ENCODE measurements around the gene CCDC141.

Gene CCDC141

GRCh38 chr2:178962152-178962551, 87.8 kb downstream of the CCDC141 start:
- DNase-seq = no peak

DNA sequence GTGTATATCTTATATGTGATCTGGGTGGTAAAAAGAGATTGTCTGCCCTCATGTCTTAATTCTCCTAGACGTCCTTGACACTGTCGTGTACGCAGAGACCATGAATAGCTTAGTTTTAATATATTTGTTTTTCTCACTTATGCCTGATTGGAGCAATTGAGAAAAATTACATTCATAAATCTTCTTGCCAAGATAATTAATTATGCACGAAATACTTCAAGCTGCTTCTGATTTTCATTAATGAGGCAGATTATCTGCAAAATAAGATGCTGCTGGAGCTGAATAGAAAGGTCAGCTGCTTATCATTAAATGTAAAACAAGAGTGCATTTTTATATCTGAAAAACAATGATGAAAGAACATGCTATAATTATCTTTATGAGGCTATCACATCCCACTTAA, 95.9 kb downstream of the CCDC141 start:
- DNase-seq = no peak

DNA sequence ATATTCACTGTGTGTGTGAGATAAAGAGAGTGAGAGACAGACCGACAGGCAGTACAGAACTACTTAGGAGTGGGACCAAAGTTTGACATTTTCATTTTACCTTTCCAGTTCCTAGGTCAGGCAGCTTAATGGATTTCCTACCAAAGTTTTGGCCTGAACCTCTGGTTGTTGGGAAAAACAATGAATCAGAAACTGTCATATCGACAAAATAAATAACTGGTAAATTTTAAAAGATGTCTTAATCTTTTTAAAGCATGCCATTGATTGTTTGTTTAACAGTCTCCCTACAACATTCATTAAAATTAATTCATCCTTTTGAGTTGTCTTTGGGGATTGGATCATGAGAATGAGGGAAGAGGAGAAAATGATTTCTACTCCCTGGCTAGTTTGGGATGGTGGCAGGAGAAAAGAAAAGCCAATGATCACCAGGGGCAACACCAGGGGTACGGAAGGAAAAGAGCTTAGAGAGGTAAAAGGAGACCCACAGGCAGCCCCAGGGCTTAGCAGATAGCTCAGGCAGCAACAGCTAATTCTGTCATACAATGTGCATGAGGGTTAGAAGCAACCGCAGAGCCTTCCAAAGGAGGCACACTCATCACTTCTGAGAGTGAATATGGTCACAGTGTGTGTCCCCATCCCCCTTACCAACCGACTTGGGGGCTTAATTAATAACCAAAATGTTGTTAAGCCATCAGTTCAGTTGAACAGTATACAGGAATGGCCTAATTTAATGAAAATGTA, 98.5 kb downstream of the CCDC141 start:
- no peak for DNase-seq

- no peak for DNase-seq
Observed at GRCh38 chr2:178949584-178949983, 100.4 kb downstream of the CCDC141 start.

- DNase-seq = no peak
Observed at GRCh38 chr2:178949151-178949550, 100.8 kb downstream of the CCDC141 start.

GRCh38 chr2:178947006-178947405, 102.9 kb downstream of the CCDC141 start:
- no peak for DNase-seq

DNA sequence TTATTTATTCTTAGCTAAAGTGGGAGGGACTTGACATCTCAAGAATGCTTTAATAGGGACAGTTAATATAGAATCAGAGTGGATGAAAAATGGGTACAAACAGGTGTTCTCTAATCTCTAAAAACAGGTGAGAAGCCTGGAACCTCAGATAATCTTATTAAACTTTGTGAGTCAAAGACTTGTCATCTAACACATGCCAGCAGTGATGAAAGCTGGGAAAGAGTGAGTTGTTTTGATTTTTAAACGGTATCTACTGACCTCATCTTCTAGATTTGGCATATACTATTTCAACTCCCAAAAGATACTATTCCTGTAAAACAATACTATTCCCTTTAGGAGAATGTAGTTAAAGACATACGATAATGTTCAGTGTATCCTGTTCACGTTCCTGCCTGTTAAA, 103.4 kb downstream of the CCDC141 start:
- no peak for DNase-seq

DNA sequence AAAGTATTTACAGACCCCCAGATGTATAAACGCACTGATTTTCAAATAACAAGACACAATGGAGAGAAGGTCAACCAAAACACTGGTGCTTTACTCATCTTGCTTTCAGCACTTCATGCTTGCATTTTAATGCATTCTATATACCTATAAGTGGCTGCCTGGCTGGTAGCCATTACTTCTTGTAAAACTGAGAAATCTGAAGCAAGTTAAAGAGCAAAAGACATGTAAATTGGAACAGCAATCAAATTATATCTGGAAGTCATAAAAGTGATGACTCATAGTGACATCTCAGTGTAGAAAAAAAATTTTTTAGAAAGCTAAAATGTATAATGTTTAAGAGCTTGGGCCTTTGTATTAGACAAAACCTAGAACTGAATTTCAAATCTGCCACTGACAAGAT, 106.2 kb downstream of the CCDC141 start:
- no peak for DNase-seq

- no peak for DNase-seq
Observed at GRCh38 chr2:178934571-178934970, 115.4 kb downstream of the CCDC141 start.

DNA sequence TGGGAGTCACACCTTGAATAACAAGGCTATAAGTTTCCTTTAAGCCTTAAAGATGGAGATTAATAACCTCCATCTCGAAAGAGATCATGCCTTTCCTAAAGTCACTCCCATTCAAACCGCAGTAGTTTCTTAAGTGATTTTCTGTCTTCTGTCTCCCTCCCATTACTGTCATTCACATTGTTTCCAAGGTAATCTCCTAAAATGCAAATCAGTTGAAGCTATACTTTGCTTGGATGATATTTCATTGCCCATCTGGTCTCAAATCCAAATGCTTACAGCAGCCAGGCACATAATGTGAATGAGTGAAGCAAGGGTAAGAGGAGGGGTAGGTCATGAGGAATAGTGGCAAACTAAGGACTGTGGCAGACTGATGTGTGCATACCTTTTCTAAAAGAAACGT, 116.4 kb downstream of the CCDC141 start:
- DNase-seq = no peak

- DNase-seq = no peak
Observed at GRCh38 chr2:178928077-178928476, 121.9 kb downstream of the CCDC141 start.

DNA sequence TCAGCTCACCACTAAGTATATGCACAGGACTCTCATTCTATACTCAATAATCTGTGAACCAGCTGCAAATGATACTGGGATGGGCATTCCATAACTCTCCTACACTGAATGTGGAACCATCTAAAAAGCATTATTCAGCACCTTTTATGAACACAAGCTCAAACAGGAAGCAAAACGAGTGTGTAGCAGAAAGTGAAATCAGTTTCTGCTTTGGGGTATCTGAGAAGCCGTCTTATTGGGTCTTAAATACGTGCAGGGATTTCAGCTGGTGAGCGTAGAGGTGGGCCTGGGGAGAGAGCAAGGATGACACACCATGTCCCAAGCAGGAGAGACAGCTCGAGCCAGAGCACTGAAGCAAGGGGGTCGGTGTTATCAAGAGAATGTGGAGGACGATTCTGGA, 122.8 kb downstream of the CCDC141 start:
- DNase-seq = no peak

- DNase-seq = no peak
Observed at GRCh38 chr2:178924817-178925216, 125.1 kb downstream of the CCDC141 start.

- no peak for DNase-seq
Observed at GRCh38 chr2:178923546-178923945, 126.4 kb downstream of the CCDC141 start.

GRCh38 chr2:178920916-178921513, 128.9 kb downstream of the CCDC141 start:
- no peak for DNase-seq

- DNase-seq = no peak
Observed at GRCh38 chr2:178917555-178917954, 132.4 kb downstream of the CCDC141 start.

DNA sequence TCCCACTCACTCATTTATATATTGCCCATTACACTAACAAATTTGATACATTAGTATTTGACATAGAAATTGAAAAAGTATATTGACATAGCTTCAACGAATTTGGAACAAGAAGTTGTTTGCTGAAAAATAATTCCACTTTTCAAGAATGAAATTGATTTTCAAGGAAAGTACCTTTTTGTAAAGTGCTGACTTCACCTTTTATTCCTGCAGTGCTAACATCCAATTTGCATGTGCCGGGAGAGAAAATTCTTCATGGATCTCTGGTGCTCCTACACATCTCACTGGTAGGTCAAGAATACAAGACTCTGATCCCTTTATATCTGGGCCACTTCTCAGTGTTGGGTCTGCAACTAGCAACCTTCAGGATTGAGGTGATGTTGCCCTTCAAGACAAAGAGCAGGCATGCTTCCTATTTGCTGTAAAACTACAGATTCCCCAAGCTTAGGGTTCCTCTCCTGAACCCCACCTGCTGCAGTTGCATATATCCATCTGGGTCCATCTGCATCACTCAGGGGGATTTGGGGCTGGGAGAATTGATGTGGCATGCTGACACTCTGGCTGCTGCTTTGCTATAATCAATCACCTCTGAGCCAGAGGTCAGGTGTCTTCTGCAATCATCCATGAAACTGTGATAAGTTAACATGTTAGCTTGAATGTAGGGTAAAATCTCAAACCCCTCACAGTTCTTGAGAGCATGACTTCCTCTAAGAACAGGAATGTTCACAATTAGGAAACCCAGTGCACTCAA, 134.3 kb downstream of the CCDC141 start:
- no peak for DNase-seq

DNA sequence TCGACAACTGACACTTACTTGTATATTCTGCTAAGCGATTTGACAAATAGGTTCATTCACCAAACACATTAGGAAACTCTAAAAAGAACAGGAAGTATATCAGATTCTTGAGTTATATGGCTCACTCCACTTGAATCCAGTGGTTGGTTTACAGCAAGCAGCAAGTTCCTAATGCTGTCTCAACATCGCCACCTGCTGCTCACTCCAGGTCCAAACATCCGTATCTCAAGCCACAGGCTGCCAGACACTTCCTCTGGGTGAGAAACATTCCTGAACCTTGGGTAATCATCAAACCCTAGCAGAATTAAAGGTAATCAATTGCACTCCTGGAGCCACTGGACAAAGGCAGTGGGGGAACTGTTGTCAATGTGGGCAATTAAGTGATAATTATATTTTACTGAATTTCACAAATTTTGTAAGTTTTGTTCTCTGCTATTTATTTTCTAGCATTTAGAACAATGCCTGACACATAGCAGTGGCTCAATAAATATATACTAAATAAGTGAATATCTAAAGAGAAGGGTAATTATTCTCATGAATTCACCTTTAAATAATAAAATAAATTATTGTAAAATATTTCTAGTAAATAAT, 135.6 kb downstream of the CCDC141 start:
- peak; percentile 67 for DNase-seq

DNA sequence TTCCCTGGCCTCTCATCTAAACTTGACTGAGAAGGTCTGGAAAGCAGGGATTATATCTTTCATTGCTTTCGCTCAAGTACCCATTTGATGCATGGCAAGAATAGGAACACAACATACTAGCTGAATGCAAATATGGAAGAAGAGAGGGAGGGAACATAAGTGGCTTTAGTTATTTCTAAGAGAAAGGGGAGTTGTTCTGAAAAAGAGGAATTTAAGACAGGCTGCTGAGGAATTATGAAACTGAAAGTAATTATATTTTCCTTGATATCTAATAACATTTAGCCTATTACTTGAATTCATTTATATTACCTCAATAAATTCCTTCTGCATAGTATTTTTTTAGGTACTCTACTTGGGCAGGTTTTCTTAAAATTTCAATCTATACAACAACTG, 136.9 kb downstream of the CCDC141 start:
- DNase-seq = no peak

DNA sequence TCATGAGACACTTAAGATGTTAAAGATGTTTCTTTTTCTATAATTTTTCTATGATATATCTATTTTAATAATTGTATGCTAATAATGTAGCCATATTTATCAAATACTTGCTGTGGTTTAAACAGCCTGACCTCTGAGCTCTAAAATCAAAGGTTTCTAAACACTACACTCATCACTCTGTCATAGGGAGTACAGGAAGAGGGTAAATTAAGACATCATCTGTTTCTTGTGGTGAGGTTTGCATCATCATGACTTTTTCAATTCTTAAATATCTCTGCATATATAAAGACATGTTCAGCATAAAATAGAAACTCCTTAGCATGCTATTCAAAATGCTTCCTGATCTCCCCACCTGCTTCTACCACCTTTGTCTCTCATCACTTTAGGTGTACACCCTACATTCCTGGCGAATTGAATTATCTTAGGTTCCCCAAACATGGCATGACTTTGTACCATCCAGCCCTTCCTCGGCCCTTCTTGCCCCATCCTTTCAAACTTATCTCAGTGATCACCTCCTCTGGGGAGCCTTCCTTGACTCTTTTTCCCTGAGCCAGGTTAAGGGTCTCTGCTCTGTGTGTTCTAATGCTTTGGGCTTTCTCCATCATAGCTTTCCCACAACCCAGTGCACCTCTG, 137.4 kb downstream of the CCDC141 start:
- DNase-seq = no peak

DNA sequence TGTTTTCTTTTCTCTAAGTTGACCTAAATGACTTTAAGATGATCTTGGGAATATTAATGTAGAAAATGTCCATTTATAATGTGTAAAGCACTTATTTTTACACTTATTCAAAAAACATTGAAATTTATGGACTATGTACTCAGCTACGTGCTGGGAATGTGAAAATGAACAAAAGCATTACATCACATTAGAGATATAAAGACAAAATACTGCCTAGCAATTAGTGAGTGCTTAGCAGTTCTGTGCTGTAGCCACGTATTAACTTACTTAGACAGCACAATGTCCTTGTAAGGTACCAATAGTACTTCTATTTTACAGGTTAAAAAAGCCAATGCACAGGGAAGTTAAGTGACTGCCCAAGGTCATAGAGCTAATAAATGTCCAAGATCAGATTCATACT, 138.9 kb downstream of the CCDC141 start:
- no peak for DNase-seq

DNA sequence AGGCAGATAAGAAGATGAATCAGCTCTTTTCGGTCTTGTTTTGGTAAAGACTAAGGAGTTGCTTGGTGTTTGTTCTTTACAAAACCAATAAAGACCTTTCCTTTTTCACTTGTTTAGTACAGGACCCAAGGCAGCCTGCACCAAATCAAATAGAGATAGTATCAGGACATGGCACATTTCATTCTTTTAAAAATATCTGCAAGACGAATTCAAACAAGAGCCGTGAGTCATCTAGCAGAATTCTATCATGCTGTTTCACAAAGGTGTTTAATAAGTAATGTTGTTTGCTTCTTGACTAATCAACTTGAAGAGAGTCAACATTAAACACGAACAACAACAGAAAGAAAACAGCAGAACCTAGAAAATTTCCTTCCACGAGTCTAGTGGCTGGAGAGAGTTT, 139.9 kb downstream of the CCDC141 start:
- no peak for DNase-seq

- DNase-seq = no peak
Observed at GRCh38 chr2:178909507-178909906, 140.4 kb downstream of the CCDC141 start.

All from CD4-positive, alpha-beta T cell treated with Interleukin-10 for 1 hour (primary cell).